Activated T-cell treated with anti-CD3 and anti-CD28 coated beads, Interleukin-2, amount 50 U/mL, for 24 hours (primary cell): ENCODE data around the gene PRPF39.
"Not testable (repeated sequence)": the region's sequence is repeated elsewhere in the genome, so short reads cannot be mapped to it uniquely, and the experiment has no call there.

Source experiments
- DNase-seq: peaks from one replicate; pipeline ENCODE4 v3.0.0-alpha.2; 2020
- H3K27ac Mint-ChIP-seq: 2 replicates; pipeline ENCODE4 v1.8.0; 2020; ENCODE audit warnings: mild to moderate bottlenecking, mixed read lengths
- H3K27me3 Mint-ChIP-seq: 2 replicates; pipeline ENCODE4 v1.8.0; 2020; ENCODE audit warnings: mixed read lengths
- H3K36me3 Mint-ChIP-seq: 2 replicates; pipeline ENCODE4 v1.8.0; 2020; ENCODE audit warnings: low read depth, mixed read lengths
- H3K4me1 Mint-ChIP-seq: 2 replicates; pipeline ENCODE4 v1.8.0; 2020; ENCODE audit warnings: low read depth, mixed read lengths
- H3K4me3 Mint-ChIP-seq: 2 replicates; pipeline ENCODE4 v1.8.0; 2020; ENCODE audit warnings: mild to moderate bottlenecking, moderate library complexity, mixed read lengths
- H3K9me3 Mint-ChIP-seq: 2 replicates; pipeline ENCODE4 v1.8.0; 2020; ENCODE audit warnings: mixed read lengths

PRPF39 gene

DNA sequence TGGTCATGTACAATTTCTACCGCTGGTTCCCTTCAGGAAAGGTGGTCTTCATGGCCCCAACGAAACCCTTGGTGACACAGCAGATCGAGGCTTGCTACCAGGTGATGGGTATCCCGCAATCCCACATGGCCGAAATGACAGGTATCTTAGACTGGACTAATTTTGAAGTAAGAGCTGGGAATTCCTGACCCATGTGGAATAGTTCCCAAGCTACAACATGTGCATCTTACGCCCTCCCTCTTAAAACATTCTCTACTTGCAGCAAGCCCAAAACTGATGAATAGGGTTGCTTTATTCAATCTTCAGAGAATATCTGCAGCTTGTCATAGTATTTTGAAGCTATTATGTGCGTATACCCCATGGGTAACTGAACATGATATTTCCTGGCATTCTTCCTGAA lies 52.5 kb downstream of the PRPF39 start:
- H3K27me3 Mint-ChIP-seq: no peaks in the 10 kb centered on the region
- peaks cover 40% of the 10 kb centered on the region for H3K4me1 Mint-ChIP-seq
- H3K36me3 Mint-ChIP-seq: peaks cover 44% of the 10 kb centered on the region
- peak overlapping the region; percentile 97 for H3K27ac Mint-ChIP-seq
- DNase-seq: no peak
- peak overlapping the region; percentile 100 for H3K4me3 Mint-ChIP-seq
- no peaks in the 10 kb centered on the region for H3K9me3 Mint-ChIP-seq

- DNase-seq: no peak
- Mint-ChIP-seq H3K27me3 (no peaks in the 10 kb centered on the region), H3K9me3 (no peaks in the 10 kb centered on the region), H3K27ac (no peak overlapping the region), H3K4me3 (no peak overlapping the region), H3K36me3 (peaks cover 50% of the 10 kb centered on the region), H3K4me1 (peaks cover 34% of the 10 kb centered on the region)
Measured at GRCh38 chr14:45140661-45141187, 56.8 kb downstream of the PRPF39 start.

DNA sequence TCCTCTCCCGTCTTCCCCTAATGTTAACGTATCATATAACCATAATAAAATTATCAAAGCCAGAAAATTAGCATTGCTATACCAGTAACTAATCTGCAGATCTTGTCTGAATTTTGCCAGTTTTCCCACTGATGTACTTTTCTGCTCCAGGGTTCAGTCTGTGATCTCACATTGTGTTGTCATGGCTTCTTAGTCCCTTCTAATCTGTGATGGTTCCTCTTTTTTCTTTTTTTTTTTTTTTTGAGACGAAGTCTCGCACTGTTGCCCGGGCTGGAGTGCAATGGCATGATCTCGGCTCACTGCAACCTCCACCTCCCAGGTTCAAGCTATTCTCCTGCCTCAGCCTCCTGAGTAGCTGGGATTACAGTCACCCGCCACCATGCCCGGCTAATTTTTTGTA lies 58.2 kb downstream of the PRPF39 start:
- not testable (repeated sequence) for H3K9me3 Mint-ChIP-seq, DNase-seq, H3K4me3 Mint-ChIP-seq, H3K27me3 Mint-ChIP-seq, H3K27ac Mint-ChIP-seq
- H3K4me1 Mint-ChIP-seq: peaks cover 33% of the 10 kb centered on the region
- H3K36me3 Mint-ChIP-seq: peaks cover 47% of the 10 kb centered on the region

- H3K4me3 Mint-ChIP-seq: no peak overlapping the region
- no peaks in the 10 kb centered on the region for H3K9me3 Mint-ChIP-seq
- H3K27me3 Mint-ChIP-seq: no peaks in the 10 kb centered on the region
- no peak for DNase-seq
- peaks cover 51% of the 10 kb centered on the region for H3K36me3 Mint-ChIP-seq
- H3K27ac Mint-ChIP-seq: no peak overlapping the region
- peaks cover 15% of the 10 kb centered on the region for H3K4me1 Mint-ChIP-seq
Measured at GRCh38 chr14:45144658-45145057, 60.7 kb downstream of the PRPF39 start.

DNA sequence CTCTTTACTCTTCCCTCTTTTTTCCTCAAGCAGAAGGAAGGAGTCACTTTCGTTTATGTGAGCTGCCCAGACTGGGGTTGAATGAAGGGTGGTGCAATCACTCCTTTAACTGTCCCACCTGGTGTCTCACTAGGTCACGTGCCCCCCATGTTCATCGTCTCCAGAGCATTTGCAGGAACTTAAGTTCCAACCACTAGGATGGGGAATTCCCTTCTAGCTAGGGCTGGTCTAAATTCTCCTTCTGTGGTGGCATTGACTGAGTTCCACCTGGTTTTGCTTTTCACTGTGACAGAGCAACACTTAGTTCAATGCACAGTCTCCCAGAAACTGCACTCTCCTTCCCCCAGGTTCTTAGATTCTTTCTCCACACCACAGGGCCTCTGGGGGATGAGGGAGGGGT lies 61.3 kb downstream of the PRPF39 start:
- DNase-seq: no peak
- Mint-ChIP-seq H3K9me3 (no peaks in the 10 kb centered on the region), H3K27ac (no peak overlapping the region), H3K4me3 (no peak overlapping the region), H3K4me1 (peaks cover 12% of the 10 kb centered on the region), H3K36me3 (peaks cover 51% of the 10 kb centered on the region), H3K27me3 (no peaks in the 10 kb centered on the region)

GRCh38 chr14:45149602-45150001 lies 65.7 kb downstream of the PRPF39 start:
- Mint-ChIP-seq H3K9me3 (no peaks in the 10 kb centered on the region), H3K27ac (no peak overlapping the region), H3K4me1 (peaks cover 6% of the 10 kb centered on the region), H3K36me3 (peaks cover 51% of the 10 kb centered on the region), H3K4me3 (no peak overlapping the region), H3K27me3 (no peaks in the 10 kb centered on the region)
- no peak for DNase-seq

DNA sequence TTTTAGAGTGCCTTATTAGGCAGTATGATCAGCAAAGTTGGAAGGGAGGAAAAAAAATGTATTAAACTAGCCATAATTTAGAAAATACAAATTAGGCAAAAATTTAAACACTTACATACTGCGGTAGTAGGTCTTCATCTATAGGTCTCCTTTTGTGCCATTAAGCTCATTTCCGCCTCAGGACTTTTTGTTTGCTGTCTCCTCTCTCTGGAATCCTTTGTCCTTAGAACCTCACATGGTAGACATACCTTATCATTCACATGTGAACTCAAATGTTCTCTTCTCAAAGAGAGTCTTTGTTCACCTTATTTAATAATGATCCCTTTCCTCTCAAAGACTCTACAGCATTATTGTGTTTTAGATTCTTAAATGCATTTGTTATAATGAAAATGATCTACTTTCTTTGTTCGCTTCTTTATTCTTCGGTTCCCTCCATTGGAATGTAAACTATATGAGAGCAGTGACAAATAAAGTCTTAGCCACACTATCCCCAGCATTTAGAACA lies 66.5 kb downstream of the PRPF39 start:
- H3K36me3 Mint-ChIP-seq: peaks cover 49% of the 10 kb centered on the region
- H3K9me3 Mint-ChIP-seq: no peaks in the 10 kb centered on the region
- H3K4me1 Mint-ChIP-seq: peaks cover under 1% of the 10 kb centered on the region
- H3K27ac Mint-ChIP-seq: no peak overlapping the region
- no peak for DNase-seq
- no peaks in the 10 kb centered on the region for H3K27me3 Mint-ChIP-seq
- no peak overlapping the region for H3K4me3 Mint-ChIP-seq

- Mint-ChIP-seq H3K9me3 (no peaks in the 10 kb centered on the region), H3K36me3 (peaks cover 44% of the 10 kb centered on the region), H3K4me3 (no peak overlapping the region), H3K27ac (no peak overlapping the region), H3K4me1 (peaks cover 7% of the 10 kb centered on the region), H3K27me3 (no peaks in the 10 kb centered on the region)
- no peak for DNase-seq
Measured at GRCh38 chr14:45156067-45156466, 72.2 kb downstream of the PRPF39 start.
